Coronary artery (tissue), 2 donors: ENCODE data around the gene TAS2R40.

Experiments
- DNase-seq: peaks from one replicate; pipeline ENCODE4 v3.0.0-alpha.2; 2017; ENCODE audit warnings: low spot score
- H3K27ac ChIP-seq, 2 donors: fragments of 200-600 bp; sonication (generic); one replicate each; pipeline ENCODE4 v1.5.1; 2016 to 2019
- H3K4me3 ChIP-seq: fragments of 200-600 bp; sonication (generic); 2 replicates; pipeline ENCODE4 v1.5.1; 2016; ENCODE audit warnings: mild to moderate bottlenecking, moderate library complexity
- CTCF ChIP-seq: fragments of 200-600 bp; sonication (generic); IDR thresholded peaks from one replicate; pipeline ENCODE4 v1.5.1; 2019; ENCODE audit warnings: antibody characterized with exemption

TAS2R40 gene

GRCh38 chr7:143222782-143223181, 945 bp downstream of the TAS2R40 start:
- DNase-seq = no peak
- Histone ChIP-seq H3K4me3 (no peak overlapping the region), H3K27ac (peak overlapping the region in 1 of 2 donors; percentile 37)
- no peak for TF ChIP-seq CTCF

- no peak overlapping the region for H3K4me3 ChIP-seq
- no peak overlapping the region for H3K27ac ChIP-seq
- no peak for TF ChIP-seq CTCF
- no peak for DNase-seq
These were observed 1.9 kb downstream of the TAS2R40 start for GRCh38 chr7:143223784-143224183.

DNA sequence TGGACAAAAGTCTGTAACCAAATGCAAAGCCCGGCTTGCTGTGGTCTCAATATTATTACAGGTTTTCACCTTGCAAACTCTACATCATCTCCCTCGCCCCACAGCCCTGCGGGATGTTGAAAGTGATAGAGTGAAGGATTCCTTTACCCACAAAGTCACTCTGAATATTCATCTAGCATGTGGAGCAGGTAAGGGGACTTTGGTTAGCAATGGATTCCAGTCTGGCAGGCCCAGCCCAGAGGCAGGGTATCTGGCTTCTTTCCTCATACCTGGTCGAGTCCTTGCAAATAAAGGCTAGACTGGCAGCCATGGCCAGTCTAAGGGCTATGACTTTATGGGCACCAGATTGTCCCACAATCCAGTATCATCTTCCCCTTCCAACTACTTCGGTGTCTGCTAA, 3.2 kb downstream of the TAS2R40 start:
- no peak overlapping the region for H3K27ac ChIP-seq
- H3K4me3 ChIP-seq = no peak overlapping the region
- no peak for DNase-seq
- no peak for TF ChIP-seq CTCF

DNA sequence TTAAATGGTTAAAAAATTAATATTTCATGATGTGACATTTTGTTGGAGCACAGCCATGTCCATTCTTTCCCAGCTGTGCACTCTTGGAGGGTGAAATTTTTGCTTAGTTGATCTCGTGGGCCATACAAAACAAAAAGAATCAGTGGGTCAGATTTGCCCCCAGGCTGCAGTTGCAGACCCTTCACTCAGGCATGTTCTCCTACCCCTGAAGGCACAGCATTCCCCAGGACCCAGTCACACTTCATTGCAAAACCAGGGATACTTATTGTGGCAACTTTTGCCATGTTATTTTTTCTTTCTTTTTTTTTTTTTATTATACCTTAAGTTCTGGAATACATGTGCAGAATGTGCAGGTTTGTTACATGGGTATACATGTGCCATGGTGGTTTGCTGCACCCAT, 6.0 kb downstream of the TAS2R40 start:
- Histone ChIP-seq H3K27ac (no peak overlapping the region), H3K4me3 (no peak overlapping the region)
- DNase-seq = no peak
- no peak for TF ChIP-seq CTCF

DNA sequence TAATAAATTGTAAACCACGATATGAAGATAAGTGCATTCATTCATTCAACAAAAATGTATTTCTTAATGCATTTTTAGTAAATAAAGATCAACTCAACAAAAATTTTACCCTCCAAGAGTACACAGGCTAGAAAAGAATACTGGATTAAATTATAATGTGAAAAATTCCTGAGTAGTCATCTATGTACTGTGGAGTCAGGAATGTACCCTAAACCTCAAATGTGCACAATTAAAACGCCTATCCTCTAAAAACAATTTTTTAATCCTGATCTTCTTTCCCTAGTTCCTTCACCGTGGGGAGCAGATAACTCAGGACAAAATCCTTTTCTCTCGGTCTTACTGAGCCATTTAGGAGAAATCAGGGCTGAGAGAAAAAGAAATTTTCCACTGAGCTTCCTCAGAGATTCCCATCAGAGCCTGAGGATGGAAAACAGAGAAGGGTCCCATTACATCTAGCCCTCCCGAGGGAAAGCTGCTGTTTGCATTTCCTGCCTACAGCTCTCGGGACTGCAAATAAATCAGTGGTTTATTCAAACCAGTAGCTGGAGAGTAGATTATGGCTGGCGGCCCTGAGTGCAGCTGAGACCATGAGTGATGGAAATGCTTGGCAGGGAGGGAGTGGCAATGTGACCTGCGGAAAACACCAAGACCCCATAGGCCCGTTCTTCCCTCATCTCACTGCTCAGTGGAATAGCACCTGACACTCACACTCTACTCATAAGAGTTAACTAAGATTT, 7.4 kb downstream of the TAS2R40 start:
- no peak for TF ChIP-seq CTCF
- H3K27ac ChIP-seq = no peak overlapping the region
- H3K4me3 ChIP-seq = no peak overlapping the region
- DNase-seq = no peak

- H3K27ac ChIP-seq = no peak overlapping the region
These were observed 9.0 kb downstream of the TAS2R40 start for GRCh38 chr7:143230602-143231457.

More at GRCh38 chr7:143230602-143231457, 9.0 kb downstream of the TAS2R40 start:
- TF ChIP-seq CTCF = no peak
- H3K4me3 ChIP-seq = no peak overlapping the region
- DNase-seq = no peak
